Common myeloid progenitor, CD34-positive (primary cell): ENCODE data around the gene WNT16.

Source experiments
- CTCF ChIA-PET: fragments of 350-600 bp; sonication (Branson Sonifier 250); formaldehyde crosslinking; loops from one replicate; lab custom pipeline; 2021; ENCODE audit warnings: antibody characterized with exemption; lab: Charles Lee
- POLR2A ChIA-PET: fragments of 350-600 bp; sonication (Branson Sonifier 250); formaldehyde crosslinking; loops from one replicate; lab custom pipeline; 2021; ENCODE audit warnings: antibody characterized with exemption; lab: Charles Lee
- DNase-seq, 3 donors: peaks; one replicate each; pipeline versions ENCODE4 v3.0.0 to v3.0.0-alpha.2; 2013
- H3K27ac ChIP-seq, 2 experiments: 1 replicate in 1 of 2; 2 replicates in 1 of 2; pipeline ENCODE4 v1.7.0; 2013; ENCODE audit warnings: inconsistent platforms in 2 of 2, low read length in 2 of 2, mild to moderate bottlenecking in 2 of 2, low read depth in 1 of 2, moderate library complexity in 1 of 2; ENCODE audit not compliant: severe bottlenecking in 2 of 2, insufficient read depth in 1 of 2, poor library complexity in 1 of 2
- H3K27me3 ChIP-seq, 5 experiments: replicated peaks in 2 of 5; 1 replicate in 3 of 5; 2 replicates in 2 of 5; pipeline versions ENCODE4 v1.6.1 to v1.7.0; 2013; ENCODE audit warnings: low read length in 4 of 5, mild to moderate bottlenecking in 2 of 5, moderate library complexity in 2 of 5, inconsistent platforms in 1 of 5; ENCODE audit not compliant: insufficient read depth in 5 of 5, control insufficient read depth in 4 of 5
- H3K36me3 ChIP-seq, 4 experiments: 1 replicate in 2 of 4; 2 replicates in 2 of 4; pipeline versions ENCODE4 v1.6.1 to v1.7.0; 2013; ENCODE audit warnings: low read length in 3 of 4, control low read depth in 1 of 4, mild to moderate bottlenecking in 1 of 4; ENCODE audit not compliant: control insufficient read depth in 4 of 4, insufficient read depth in 4 of 4
- H3K4me1 ChIP-seq, 4 experiments: 1 replicate in 3 of 4; 2 replicates in 1 of 4; pipeline versions ENCODE4 v1.6.1 to v1.7.1; 2013; ENCODE audit warnings: low read length in 3 of 4, mild to moderate bottlenecking in 3 of 4, control low read depth in 1 of 4, inconsistent platforms in 1 of 4, moderate library complexity in 1 of 4; ENCODE audit not compliant: control insufficient read depth in 4 of 4, insufficient read depth in 4 of 4; ENCODE audit errors: control extremely low read depth in 1 of 4
- H3K4me3 ChIP-seq, 7 experiments: 1 replicate in 4 of 7; 2 replicates in 3 of 7; pipeline versions ENCODE4 v1.5.1 to v1.7.0; 2013; ENCODE audit warnings: mild to moderate bottlenecking in 7 of 7, low read length in 6 of 7, moderate library complexity in 6 of 7, inconsistent platforms in 2 of 7, low read depth in 2 of 7, control low read depth in 1 of 7; ENCODE audit not compliant: insufficient read depth in 4 of 7, control insufficient read depth in 1 of 7; ENCODE audit errors: extremely low read depth in 1 of 7
- H3K9me3 ChIP-seq, 5 experiments: 1 replicate in 4 of 5; 2 replicates in 1 of 5; pipeline versions ENCODE4 v1.6.1 to v1.7.1; 2013; ENCODE audit warnings: low read length in 4 of 5, mild to moderate bottlenecking in 2 of 5, inconsistent platforms in 1 of 5, low read depth in 1 of 5, moderate library complexity in 1 of 5; ENCODE audit not compliant: control insufficient read depth in 4 of 5, insufficient read depth in 2 of 5; ENCODE audit errors: control extremely low read depth in 1 of 5
- WGBS: methylation state at CpG from one replicate; pipeline ENCODE4 v1.1.5; 2013; ENCODE audit not compliant: insufficient coverage; 5-methylcytosine and 5-hydroxymethylcytosine counted together

WNT16 gene

DNA sequence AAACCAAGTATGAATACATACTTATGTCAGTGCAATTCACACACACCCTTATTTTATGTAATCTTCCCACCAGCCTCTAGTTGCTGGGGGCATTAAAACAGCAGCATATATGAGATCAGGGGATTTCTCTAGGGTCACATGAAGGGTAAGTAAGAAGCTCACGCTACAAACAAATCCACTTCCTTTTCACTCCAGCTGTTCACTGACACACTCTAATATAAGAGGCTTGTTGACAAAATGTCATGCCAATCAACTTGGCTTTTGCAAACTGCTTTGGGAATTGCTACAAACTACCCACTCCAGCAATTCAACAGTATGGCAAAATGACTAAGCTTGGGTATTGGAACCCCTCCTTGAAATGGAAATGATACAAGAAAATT lies 57.0 kb downstream of the WNT16 start:
- DNase-seq, result peak in 2 of 3 donors; percentile 85 to 92
- Histone ChIP-seq H3K4me1 (peaks cover 5 to 54% (median 20%) of the 10 kb centered on the region in 4 experiments), H3K27ac (no peak overlapping the region), H3K4me3 (no peak overlapping the region), H3K36me3 (peaks cover 0 to 2% (median 0%) of the 10 kb centered on the region in 4 experiments), H3K27me3 (no peaks in the 10 kb centered on the region), H3K9me3 (no peaks in the 10 kb centered on the region)
- ChIA-PET CTCF (interaction anchor here (1.0 to 10.7 kb wide), 4 partner anchors 10 to 16 kb away, joined by 3 to 92 read pairs (median 7); partner anchors contain the start of gene FAM3C), POLR2A (interaction anchor here (1.6 kb wide), 1 partner anchor 10 kb away, joined by 6 read pairs; the partner anchor contains the start of gene FAM3C)
- 11% methylated on average over 1 of the region's 1 CpG for WGBS

DNA sequence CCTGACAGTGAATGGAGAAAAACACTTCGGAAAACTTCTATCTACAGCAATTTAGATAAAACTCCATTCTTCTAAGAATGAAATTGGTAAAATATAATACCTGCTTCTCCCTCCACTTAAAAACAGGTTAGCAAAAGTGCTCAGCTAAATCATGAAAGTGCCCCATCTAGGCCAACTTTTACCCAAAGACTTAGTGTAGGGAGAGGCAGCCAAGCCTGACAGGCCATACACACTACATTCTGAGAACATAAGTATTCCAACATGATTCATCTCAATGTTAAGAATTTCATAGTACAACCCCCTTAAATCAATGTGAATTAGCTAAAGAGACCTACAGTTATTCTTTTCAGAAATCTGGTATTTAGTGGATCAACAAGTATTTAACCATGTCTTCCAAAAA lies 60.1 kb downstream of the WNT16 start:
- no peak overlapping the region for H3K27ac ChIP-seq
- peaks cover 0 to 6% (median 0%) of the 10 kb centered on the region in 4 experiments for H3K36me3 ChIP-seq
- no peaks in the 10 kb centered on the region for H3K9me3 ChIP-seq
- no peaks in the 10 kb centered on the region for H3K27me3 ChIP-seq
- peaks cover 5 to 27% (median 15%) of the 10 kb centered on the region in 4 experiments for H3K4me1 ChIP-seq
- CTCF ChIA-PET, result interaction anchor here (0.6 to 10.7 kb wide), 5 partner anchors 7 to 25 kb away, joined by 3 to 92 read pairs (median 4); partner anchors contain the start of gene FAM3C
- WGBS, result no CpG with 5 or more reads among the region's 1 CpG
- H3K4me3 ChIP-seq, result no peak overlapping the region
- POLR2A ChIA-PET, result no interaction called here
- no peak for DNase-seq

DNA sequence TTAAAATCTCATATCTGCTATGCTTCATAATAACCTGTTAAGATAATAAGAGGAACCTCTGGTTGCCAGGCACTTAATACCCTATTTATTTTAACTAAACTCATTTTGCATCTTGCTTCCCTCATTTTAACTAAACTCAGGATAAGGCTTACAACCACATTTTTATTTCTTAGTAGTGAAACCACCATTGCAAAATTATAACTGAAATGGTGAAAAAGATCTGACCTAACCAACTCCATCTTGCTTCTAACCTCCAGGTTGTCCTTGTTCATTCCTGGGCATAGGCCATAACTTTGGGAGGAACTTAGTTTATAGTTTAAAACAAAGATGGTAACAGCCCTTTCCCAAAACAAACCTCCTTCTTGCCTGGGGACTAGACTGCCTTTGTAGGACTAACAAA lies 61.3 kb downstream of the WNT16 start:
- peak in 1 of 3 donors; percentile 12 for DNase-seq
- Histone ChIP-seq H3K36me3 (peaks cover 0 to 6% (median 0%) of the 10 kb centered on the region in 4 experiments), H3K4me1 (peaks cover 5 to 21% (median 7%) of the 10 kb centered on the region in 4 experiments), H3K4me3 (no peak overlapping the region), H3K27ac (no peak overlapping the region), H3K9me3 (no peaks in the 10 kb centered on the region), H3K27me3 (no peaks in the 10 kb centered on the region)
- ChIA-PET CTCF (no interaction called here), POLR2A (no interaction called here)

DNA sequence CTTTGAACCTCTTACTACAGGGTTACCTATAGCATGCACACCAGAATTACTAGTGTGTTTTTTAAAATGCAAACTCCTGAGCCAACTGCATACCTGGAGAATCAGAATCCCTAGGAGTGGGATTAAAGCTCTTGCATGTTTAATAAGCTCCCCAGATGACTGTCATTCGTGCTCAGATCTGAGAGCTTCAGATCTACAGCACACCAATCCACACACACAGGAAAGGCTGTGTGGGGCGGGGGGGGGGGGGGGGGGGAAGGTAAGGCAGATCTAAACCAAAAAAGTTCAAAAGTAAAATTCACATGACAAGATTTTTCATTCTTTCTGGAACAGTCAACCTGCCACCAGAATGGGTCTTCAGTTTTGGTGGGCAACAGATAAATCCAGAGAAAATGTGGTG lies 61.8 kb downstream of the WNT16 start:
- no peaks in the 10 kb centered on the region for H3K9me3 ChIP-seq
- H3K36me3 ChIP-seq, result peaks cover 0 to 6% (median 0%) of the 10 kb centered on the region in 4 experiments
- no peak overlapping the region for H3K27ac ChIP-seq
- no CpG with 5 or more reads among the region's 2 CpGs for WGBS
- POLR2A ChIA-PET, result no interaction called here
- CTCF ChIA-PET, result interaction anchor here (0.7 to 1.4 kb wide), 3 partner anchors 10 to 23 kb away, joined by 3 to 5 read pairs (median 3); no protein-coding TSS in a partner anchor
- H3K4me3 ChIP-seq, result no peak overlapping the region
- peaks cover under 1 to 16% (median 6%) of the 10 kb centered on the region in 4 experiments for H3K4me1 ChIP-seq
- DNase-seq, result no peak
- H3K27me3 ChIP-seq, result no peaks in the 10 kb centered on the region
